ENCODE measurements around the gene THSD7B.

- TF ChIP-seq POLR2AphosphoS5 (IDR thresholded peaks at IDR 0.05; ENCODE audit: borderline replicate concordance, low read depth, low read length) (no peak), EZH2 (IDR thresholded peaks at IDR 0.05) (no peak), FOXP2 (optimal IDR thresholded peaks at IDR 0.05; ENCODE audit: control extremely low read depth, extremely low read length, insufficient read depth) (no peak)
Measured at GRCh38 chr2:137138263-137138662, 372.9 kb downstream of the THSD7B start.
